Epithelial cell of esophagus (primary cell): ENCODE results near the gene CPNE2.

Experiments used
- DNase-seq: peaks from one replicate; pipeline ENCODE4 v3.0.0; 2010; ENCODE audit warnings: low read depth
- H3K4me3 ChIP-seq: 2 replicates; pipeline ENCODE4 v1.5.1; 2011; ENCODE audit warnings: mild to moderate bottlenecking, low read length, control low read depth
- CTCF ChIP-seq: IDR thresholded peaks from 2 replicates; pipeline ENCODE4 v1.5.1; 2011; ENCODE audit warnings: low read depth, mild to moderate bottlenecking, low read length, control low read depth, inconsistent platforms; ENCODE audit not compliant: insufficient read depth; ENCODE audit errors: missing control alignments

Gene CPNE2

GRCh38 chr16:57091200-57091974 lies 996 bp upstream of the CPNE2 start:
- no peak for TF ChIP-seq CTCF
- peak; percentile 67 for DNase-seq
- H3K4me3 ChIP-seq, result peak overlapping the region; percentile 42

GRCh38 chr16:57092786-57093411 lies 516 bp downstream of the CPNE2 start:
- peak overlapping the region; percentile 47 for H3K4me3 ChIP-seq
- TF ChIP-seq CTCF, result no peak
- DNase-seq, result peak; percentile 27

- no peak for TF ChIP-seq CTCF
- no peak overlapping the region for H3K4me3 ChIP-seq
- no peak for DNase-seq
These were observed 1.5 kb downstream of the CPNE2 start for GRCh38 chr16:57093666-57094564.

GRCh38 chr16:57094911-57095310 lies 2.5 kb downstream of the CPNE2 start:
- no peak for DNase-seq
- no peak overlapping the region for H3K4me3 ChIP-seq
- TF ChIP-seq CTCF, result no peak

- no peak for DNase-seq
- TF ChIP-seq CTCF, result no peak
- H3K4me3 ChIP-seq, result no peak overlapping the region
These were observed 3.8 kb downstream of the CPNE2 start for GRCh38 chr16:57096192-57096591.

- DNase-seq, result no peak
- no peak overlapping the region for H3K4me3 ChIP-seq
- no peak for TF ChIP-seq CTCF
These were observed 4.4 kb downstream of the CPNE2 start for GRCh38 chr16:57096793-57097192.
